Neuronal stem cell (in vitro differentiated cells): ENCODE measurements around the gene SLC34A2.

Experiments used
- DNase-seq: peaks from one replicate; pipeline ENCODE4 v3.0.0-alpha.2; 2013; ENCODE audit warnings: low spot score
- H2AFZ ChIP-seq: one replicate; pipeline ENCODE4 v1.6.1; 2013; ENCODE audit warnings: mild to moderate bottlenecking, low read length, inconsistent platforms
- H2AK5ac ChIP-seq: 2 replicates; pipeline ENCODE4 v1.6.1; 2013; ENCODE audit warnings: low read depth, mild to moderate bottlenecking, inconsistent platforms, low read length, moderate library complexity, mixed read lengths
- H2BK120ac ChIP-seq: 2 replicates; pipeline ENCODE4 v1.6.1; 2013; ENCODE audit warnings: low read depth, mild to moderate bottlenecking, inconsistent platforms, low read length, moderate library complexity, mixed read lengths
- H2BK12ac ChIP-seq: one replicate; pipeline ENCODE4 v1.6.1; 2013; ENCODE audit warnings: low read length, inconsistent platforms
- H2BK15ac ChIP-seq: 2 replicates; pipeline ENCODE4 v1.6.1; 2013; ENCODE audit warnings: mild to moderate bottlenecking, low read length, inconsistent platforms, mixed read lengths
- H2BK5ac ChIP-seq: one replicate; pipeline ENCODE4 v1.6.1; 2013; ENCODE audit warnings: inconsistent platforms, mild to moderate bottlenecking, low read length, moderate library complexity
- H3K14ac ChIP-seq: one replicate; pipeline ENCODE4 v1.6.1; 2013; ENCODE audit warnings: low read length, inconsistent platforms
- H3K18ac ChIP-seq: 2 replicates; pipeline ENCODE4 v1.6.1; 2013; ENCODE audit warnings: low read length, inconsistent platforms
- H3K23ac ChIP-seq: 2 replicates; pipeline ENCODE4 v1.6.1; 2013; ENCODE audit warnings: low read depth, mild to moderate bottlenecking, mixed read lengths, low read length, inconsistent platforms; ENCODE audit not compliant: poor library complexity
- H3K27ac ChIP-seq: replicated peaks from 3 replicates; pipeline ENCODE4 v1.5.1; 2013; ENCODE audit warnings: low read length, inconsistent platforms
- H3K27me3 ChIP-seq, 3 experiments: 2 replicates each; pipeline ENCODE4 v1.6.1; 2013; ENCODE audit warnings: low read length in 3 of 3, mild to moderate bottlenecking in 2 of 3, inconsistent platforms in 1 of 3, low read depth in 1 of 3, mixed read lengths in 1 of 3, moderate library complexity in 1 of 3; ENCODE audit not compliant: control insufficient read depth in 3 of 3, insufficient read depth in 3 of 3
- H3K36me3 ChIP-seq, 2 donors: replicated peaks in 1 of 2; 2 replicates each; pipeline ENCODE4 v1.6.1; 2013; ENCODE audit warnings: low read length in 2 of 2; ENCODE audit not compliant: control insufficient read depth in 2 of 2, insufficient read depth in 2 of 2
- H3K4ac ChIP-seq: 2 replicates; pipeline ENCODE4 v1.6.1; 2013; ENCODE audit warnings: inconsistent platforms, mild to moderate bottlenecking, low read length, moderate library complexity
- H3K4me1 ChIP-seq, 2 donors: 1 replicate in 1 of 2; 2 replicates in 1 of 2; pipeline ENCODE4 v1.6.1; 2013; ENCODE audit warnings: low read length in 2 of 2, low read depth in 1 of 2; ENCODE audit not compliant: control insufficient read depth in 2 of 2, insufficient read depth in 1 of 2
- H3K4me2 ChIP-seq: one replicate; pipeline ENCODE4 v1.6.1; 2013; ENCODE audit warnings: mild to moderate bottlenecking, low read length, inconsistent platforms; ENCODE audit not compliant: insufficient read depth, poor library complexity, severe bottlenecking
- H3K4me3 ChIP-seq, 2 donors: 2 replicates each; pipeline ENCODE4 v1.5.1; 2013; ENCODE audit warnings: low read length in 2 of 2, mild to moderate bottlenecking in 2 of 2, inconsistent platforms in 1 of 2, moderate library complexity in 1 of 2
- H3K79me1 ChIP-seq: one replicate; pipeline ENCODE4 v1.6.1; 2013; ENCODE audit warnings: low read depth, mild to moderate bottlenecking, inconsistent platforms, low read length, moderate library complexity
- H3K9ac ChIP-seq: one replicate; pipeline ENCODE4 v1.6.1; 2013; ENCODE audit warnings: mild to moderate bottlenecking, low read depth, low read length, inconsistent platforms; ENCODE audit not compliant: poor library complexity
- H3K9me3 ChIP-seq, 2 donors: replicated peaks in 1 of 2; 2 replicates each; pipeline versions ENCODE3 to v1.6.1; 2013; ENCODE audit warnings: low read length in 2 of 2, mild to moderate bottlenecking in 2 of 2, inconsistent platforms in 1 of 2, low read depth in 1 of 2, mixed read lengths in 1 of 2, moderate library complexity in 1 of 2; ENCODE audit not compliant: control insufficient read depth in 2 of 2, insufficient read depth in 1 of 2
- H4K8ac ChIP-seq: one replicate; pipeline ENCODE4 v1.6.1; 2013; ENCODE audit warnings: low read depth, mild to moderate bottlenecking, inconsistent platforms, low read length, moderate library complexity
- H4K91ac ChIP-seq: one replicate; pipeline ENCODE4 v1.6.1; 2013; ENCODE audit warnings: low read length, low read depth, mild to moderate bottlenecking, inconsistent platforms; ENCODE audit not compliant: poor library complexity
- whole genome bisulfite sequencing, 2 donors: extraction: QIAGEN DNeasy Blood & Tissue Kit; methylation state at CpG; one replicate each; pipeline ENCODE4 v1.1.7; 2013; ENCODE audit warnings: missing lambda C conversion rate in 2 of 2, mixed read lengths in 1 of 2; ENCODE audit not compliant: insufficient read length in 2 of 2, insufficient replicate concordance in 1 of 2; ENCODE audit errors: extremely low coverage in 2 of 2; 5-methylcytosine and 5-hydroxymethylcytosine counted together

SLC34A2 gene

DNA sequence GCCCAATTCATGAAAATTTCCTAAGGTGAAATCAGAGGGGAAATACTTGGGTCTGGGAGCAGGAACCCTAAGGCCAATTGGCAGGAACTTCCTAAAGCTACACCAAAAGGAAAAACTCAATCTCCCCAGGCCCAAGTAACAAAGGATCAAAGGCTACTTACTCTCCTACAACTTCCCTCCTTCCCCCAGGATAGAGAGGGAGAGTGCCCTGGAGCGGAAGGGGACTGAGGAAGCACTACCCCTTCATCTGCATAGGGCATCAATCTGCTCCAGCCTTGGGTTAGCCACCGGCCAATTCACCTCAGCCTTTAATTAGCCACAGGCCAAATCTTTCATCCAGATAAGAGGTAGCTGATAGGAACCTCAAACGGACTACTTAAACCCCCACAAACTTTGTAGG lies 55.0 kb downstream of the SLC34A2 start:
- Histone ChIP-seq H3K36me3 (no peaks in the 10 kb centered on the region), H3K18ac (no peak overlapping the region), H3K27ac (no peak overlapping the region), H3K4ac (no peak overlapping the region), H3K14ac (no peak overlapping the region), H3K9me3 (peaks cover 0 to 1% of the 10 kb centered on the region in 2 donors), H2BK12ac (no peak overlapping the region), H3K4me3 (no peak overlapping the region), H3K9ac (no peak overlapping the region), H3K23ac (no peak overlapping the region), H3K4me2 (no peak overlapping the region), H3K4me1 (no peaks in the 10 kb centered on the region), H2AK5ac (no peak overlapping the region), H2BK15ac (no peak overlapping the region), H4K8ac (no peak overlapping the region), H2BK5ac (no peak overlapping the region), H4K91ac (no peak overlapping the region), H2AFZ (no peak overlapping the region), H2BK120ac (no peak overlapping the region), H3K79me1 (no peaks in the 10 kb centered on the region), H3K27me3 (no peaks in the 10 kb centered on the region)
- WGBS, 2 donors = no CpG with 5 or more reads among the region's 3 CpGs
- DNase-seq = no peak

DNA sequence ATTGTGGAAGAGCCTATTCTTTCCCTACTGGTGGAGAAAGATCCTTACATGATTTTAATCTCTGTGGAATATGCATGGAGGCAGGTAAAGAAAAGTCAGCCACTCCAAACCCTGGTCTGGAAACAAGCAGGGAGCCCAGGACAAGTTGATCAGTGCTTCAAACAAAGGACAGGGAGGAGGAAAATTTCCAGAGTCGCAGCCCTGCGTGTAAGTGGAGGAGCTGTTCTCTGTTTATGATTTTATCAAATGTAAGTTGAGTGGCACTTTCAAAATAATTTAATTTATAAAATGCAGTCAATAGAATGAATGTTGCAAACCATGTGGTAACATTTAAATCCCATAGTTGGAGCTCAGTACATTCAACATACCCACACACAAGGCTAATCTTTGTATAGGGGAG lies 57.0 kb downstream of the SLC34A2 start:
- no peak overlapping the region for H2AK5ac ChIP-seq
- no peaks in the 10 kb centered on the region for H3K4me1 ChIP-seq
- peaks cover 0 to 1% of the 10 kb centered on the region in 2 donors for H3K9me3 ChIP-seq
- H3K36me3 ChIP-seq = no peaks in the 10 kb centered on the region
- no peak overlapping the region for H3K9ac ChIP-seq
- H3K4ac ChIP-seq = no peak overlapping the region
- H2BK5ac ChIP-seq = no peak overlapping the region
- no CpG with 5 or more reads among the region's 2 CpGs for WGBS, 2 donors
- no peak overlapping the region for H2BK12ac ChIP-seq
- no peak overlapping the region for H2BK15ac ChIP-seq
- H3K79me1 ChIP-seq = no peaks in the 10 kb centered on the region
- no peak overlapping the region for H2AFZ ChIP-seq
- H4K8ac ChIP-seq = no peak overlapping the region
- no peak overlapping the region for H3K4me3 ChIP-seq
- H3K27ac ChIP-seq = no peak overlapping the region
- no peak overlapping the region for H3K18ac ChIP-seq
- no peak overlapping the region for H3K4me2 ChIP-seq
- no peak for DNase-seq
- H2BK120ac ChIP-seq = no peak overlapping the region
- no peak overlapping the region for H3K14ac ChIP-seq
- H3K27me3 ChIP-seq = no peaks in the 10 kb centered on the region
- H4K91ac ChIP-seq = no peak overlapping the region
- H3K23ac ChIP-seq = no peak overlapping the region

DNA sequence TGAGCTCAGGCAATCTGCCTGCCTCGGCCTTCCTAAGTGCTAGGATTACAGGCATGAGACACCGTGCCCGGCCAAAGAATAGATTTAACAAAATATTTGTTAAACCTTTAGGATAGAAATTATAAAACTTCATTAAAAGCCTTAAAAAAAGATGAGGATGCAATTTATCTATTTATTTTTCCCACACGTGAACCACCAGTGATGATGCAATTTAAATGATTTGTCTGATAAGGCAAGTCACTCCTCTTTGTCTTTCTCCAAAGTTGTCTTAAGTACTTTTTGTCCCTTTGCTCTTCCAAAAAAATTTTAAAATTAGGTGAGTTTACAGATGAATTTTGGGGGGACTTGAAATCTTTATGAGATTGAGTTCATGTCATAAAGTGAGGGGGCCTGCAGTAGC lies 58.2 kb downstream of the SLC34A2 start:
- WGBS, 2 donors = no CpG with 5 or more reads among the region's 4 CpGs
- no peak overlapping the region for H3K18ac ChIP-seq
- H2BK120ac ChIP-seq = no peak overlapping the region
- H2BK15ac ChIP-seq = no peak overlapping the region
- H2BK5ac ChIP-seq = no peak overlapping the region
- H2BK12ac ChIP-seq = no peak overlapping the region
- no peak overlapping the region for H3K14ac ChIP-seq
- H3K27ac ChIP-seq = no peak overlapping the region
- no peak for DNase-seq
- H3K23ac ChIP-seq = no peak overlapping the region
- H3K36me3 ChIP-seq = no peaks in the 10 kb centered on the region
- H2AK5ac ChIP-seq = no peak overlapping the region
- H3K27me3 ChIP-seq = no peaks in the 10 kb centered on the region
- no peak overlapping the region for H3K4me2 ChIP-seq
- no peak overlapping the region for H3K9ac ChIP-seq
- no peaks in the 10 kb centered on the region for H3K4me1 ChIP-seq
- H3K4me3 ChIP-seq = no peak overlapping the region
- H4K8ac ChIP-seq = no peak overlapping the region
- H4K91ac ChIP-seq = no peak overlapping the region
- H2AFZ ChIP-seq = no peak overlapping the region
- H3K79me1 ChIP-seq = no peaks in the 10 kb centered on the region
- no peak overlapping the region for H3K4ac ChIP-seq
- H3K9me3 ChIP-seq = peaks cover 0 to 1% of the 10 kb centered on the region in 2 donors

DNA sequence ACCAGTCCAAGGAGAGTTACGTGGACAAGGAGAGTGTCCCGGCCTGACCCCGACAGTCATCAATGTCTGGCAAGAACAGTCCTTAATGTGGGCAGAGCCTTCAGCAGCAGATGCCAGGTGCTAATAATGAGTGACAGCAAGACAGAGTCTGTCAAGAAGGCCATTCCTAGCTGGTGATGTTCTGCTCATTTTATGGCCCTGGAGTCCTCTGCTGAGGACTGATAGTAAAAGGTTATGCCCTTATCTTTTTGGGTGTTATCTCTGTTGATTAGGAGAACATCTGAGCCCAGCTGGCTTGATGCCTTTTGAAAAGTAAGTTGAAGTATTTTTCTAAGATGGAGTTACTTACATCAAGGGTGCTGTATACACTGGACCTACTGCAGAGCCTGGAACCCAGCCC lies 67.3 kb downstream of the SLC34A2 start:
- Histone ChIP-seq H2BK12ac (no peak overlapping the region), H3K9me3 (no peaks in the 10 kb centered on the region), H3K9ac (no peak overlapping the region), H3K79me1 (no peaks in the 10 kb centered on the region), H4K91ac (no peak overlapping the region), H2BK5ac (no peak overlapping the region), H3K18ac (no peak overlapping the region), H3K27ac (no peak overlapping the region), H3K14ac (no peak overlapping the region), H3K4me3 (no peak overlapping the region), H4K8ac (peak overlapping the region; percentile 66), H2BK15ac (no peak overlapping the region), H2AK5ac (no peak overlapping the region), H3K4me1 (no peaks in the 10 kb centered on the region), H3K4me2 (no peak overlapping the region), H2AFZ (no peak overlapping the region), H3K36me3 (no peaks in the 10 kb centered on the region), H3K23ac (no peak overlapping the region), H2BK120ac (no peak overlapping the region), H3K27me3 (no peaks in the 10 kb centered on the region), H3K4ac (no peak overlapping the region)
- DNase-seq = no peak
- WGBS, 2 donors = no CpG with 5 or more reads among the region's 3 CpGs
